ENCODE measurements around the gene TMA7B. TPM values are rescaled to one million over a fixed set of nuclear protein-coding genes. Genes with fewer than 3 reads are reported as not detected.
A peak's percentile ranks its signal among the peaks of the same experiment; 100 is the strongest.

Gene TMA7B
- total RNA-seq, 3 donors from 2014 or later = 0.16 TPM; not detected in 2

- H3K36me3 ChIP-seq = no peaks in the 10 kb centered on the region
- H3K4me1 ChIP-seq = no peaks in the 10 kb centered on the region
- no peak overlapping the region for H3K4me3 ChIP-seq
- H3K27ac ChIP-seq = peak overlapping the region in 1 of 2 donors; percentile 25
- no peaks in the 10 kb centered on the region for H3K27me3 ChIP-seq
- TF ChIP-seq POLR2AphosphoS5 (IDR thresholded peaks at IDR 0.05) = no peak
- TF ChIP-seq, protein P1, sequence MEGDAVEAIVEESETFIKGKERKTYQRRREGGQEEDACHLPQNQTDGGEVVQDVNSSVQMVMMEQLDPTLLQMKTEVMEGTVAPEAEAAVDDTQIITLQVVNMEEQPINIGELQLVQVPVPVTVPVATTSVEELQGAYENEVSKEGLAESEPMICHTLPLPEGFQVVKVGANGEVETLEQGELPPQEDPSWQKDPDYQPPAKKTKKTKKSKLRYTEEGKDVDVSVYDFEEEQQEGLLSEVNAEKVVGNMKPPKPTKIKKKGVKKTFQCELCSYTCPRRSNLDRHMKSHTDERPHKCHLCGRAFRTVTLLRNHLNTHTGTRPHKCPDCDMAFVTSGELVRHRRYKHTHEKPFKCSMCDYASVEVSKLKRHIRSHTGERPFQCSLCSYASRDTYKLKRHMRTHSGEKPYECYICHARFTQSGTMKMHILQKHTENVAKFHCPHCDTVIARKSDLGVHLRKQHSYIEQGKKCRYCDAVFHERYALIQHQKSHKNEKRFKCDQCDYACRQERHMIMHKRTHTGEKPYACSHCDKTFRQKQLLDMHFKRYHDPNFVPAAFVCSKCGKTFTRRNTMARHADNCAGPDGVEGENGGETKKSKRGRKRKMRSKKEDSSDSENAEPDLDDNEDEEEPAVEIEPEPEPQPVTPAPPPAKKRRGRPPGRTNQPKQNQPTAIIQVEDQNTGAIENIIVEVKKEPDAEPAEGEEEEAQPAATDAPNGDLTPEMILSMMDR (IDR thresholded peaks at IDR 0.05) = no peak
- intact Hi-C loops (cut with DNase I; ENCODE audit: low total_unique reads) = no loop called here
- no peak for DNase-seq (ENCODE audit: low spot score in 2 of 2)
- no peaks in the 10 kb centered on the region for H3K9me3 ChIP-seq
Observed at GRCh38 chr22:39938509-39939111, 21.6 kb upstream of the TMA7B start.

DNA sequence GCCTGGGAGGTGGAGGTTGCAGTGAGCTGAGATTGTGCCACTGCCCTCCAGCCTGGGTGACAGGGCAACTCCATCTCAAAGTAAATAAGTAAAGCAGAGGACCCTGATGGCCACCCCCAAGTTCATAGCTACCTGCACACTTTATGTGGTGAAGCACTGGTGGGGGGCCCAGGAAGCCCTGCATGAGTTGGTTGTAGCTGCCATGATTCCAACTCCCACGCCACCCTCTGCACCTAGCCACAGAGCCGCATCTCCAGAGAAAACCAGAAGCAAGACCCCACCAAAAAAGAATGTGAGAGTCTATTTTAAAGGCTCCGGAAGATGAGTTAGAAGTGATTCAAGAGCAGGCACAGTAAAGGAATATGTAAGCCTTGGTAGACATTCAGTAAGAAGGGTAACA is 20.4 kb upstream of the TMA7B start:
- no peak overlapping the region for H3K27ac ChIP-seq
- H3K36me3 ChIP-seq = no peaks in the 10 kb centered on the region
- H3K4me1 ChIP-seq = no peaks in the 10 kb centered on the region

GRCh38 chr22:39940757-39941305 is 19.4 kb upstream of the TMA7B start:
- no peak for DNase-seq (ENCODE audit: low spot score in 2 of 2)
- intact Hi-C loops (cut with DNase I; ENCODE audit: low total_unique reads) = no loop called here

More for the DNA sequence above, 20.4 kb upstream of the TMA7B start:
- intact Hi-C loops (cut with DNase I; ENCODE audit: low total_unique reads) = no loop called here
- no peak for DNase-seq (ENCODE audit: low spot score in 2 of 2)
- H3K4me3 ChIP-seq = no peak overlapping the region
- H3K27me3 ChIP-seq = no peaks in the 10 kb centered on the region
- no peak for TF ChIP-seq POLR2AphosphoS5 (IDR thresholded peaks at IDR 0.05)
- no peak for TF ChIP-seq POLR2A (IDR thresholded peaks at IDR 0.05)
- TF ChIP-seq, protein P1 (IDR thresholded peaks at IDR 0.05) = no peak
- no peaks in the 10 kb centered on the region for H3K9me3 ChIP-seq

GRCh38 chr22:39941601-39942000 is 18.6 kb upstream of the TMA7B start:
- Histone ChIP-seq H3K27me3 (no peaks in the 10 kb centered on the region), H3K27ac (no peak overlapping the region), H3K9me3 (no peaks in the 10 kb centered on the region), H3K36me3 (no peaks in the 10 kb centered on the region), H3K4me1 (peaks cover 0 to 2% of the 10 kb centered on the region in 2 donors), H3K4me3 (no peak overlapping the region)
- intact Hi-C loops (cut with DNase I; ENCODE audit: low total_unique reads) = no loop called here
- TF ChIP-seq, protein P1 (IDR thresholded peaks at IDR 0.05) = no peak
- TF ChIP-seq POLR2AphosphoS5 (IDR thresholded peaks at IDR 0.05) (no peak), POLR2A (IDR thresholded peaks at IDR 0.05) (no peak)
- no peak for DNase-seq (ENCODE audit: low spot score in 2 of 2)

More at GRCh38 chr22:39940757-39941305, 19.4 kb upstream of the TMA7B start:
- H3K4me3 ChIP-seq = no peak overlapping the region
- no peaks in the 10 kb centered on the region for H3K4me1 ChIP-seq
- no peak overlapping the region for H3K27ac ChIP-seq
- TF ChIP-seq POLR2A (IDR thresholded peaks at IDR 0.05) (no peak), POLR2AphosphoS5 (IDR thresholded peaks at IDR 0.05) (no peak)
- TF ChIP-seq, protein P1 (IDR thresholded peaks at IDR 0.05) = no peak
- H3K36me3 ChIP-seq = no peaks in the 10 kb centered on the region
- no peaks in the 10 kb centered on the region for H3K27me3 ChIP-seq
- no peaks in the 10 kb centered on the region for H3K9me3 ChIP-seq

DNA sequence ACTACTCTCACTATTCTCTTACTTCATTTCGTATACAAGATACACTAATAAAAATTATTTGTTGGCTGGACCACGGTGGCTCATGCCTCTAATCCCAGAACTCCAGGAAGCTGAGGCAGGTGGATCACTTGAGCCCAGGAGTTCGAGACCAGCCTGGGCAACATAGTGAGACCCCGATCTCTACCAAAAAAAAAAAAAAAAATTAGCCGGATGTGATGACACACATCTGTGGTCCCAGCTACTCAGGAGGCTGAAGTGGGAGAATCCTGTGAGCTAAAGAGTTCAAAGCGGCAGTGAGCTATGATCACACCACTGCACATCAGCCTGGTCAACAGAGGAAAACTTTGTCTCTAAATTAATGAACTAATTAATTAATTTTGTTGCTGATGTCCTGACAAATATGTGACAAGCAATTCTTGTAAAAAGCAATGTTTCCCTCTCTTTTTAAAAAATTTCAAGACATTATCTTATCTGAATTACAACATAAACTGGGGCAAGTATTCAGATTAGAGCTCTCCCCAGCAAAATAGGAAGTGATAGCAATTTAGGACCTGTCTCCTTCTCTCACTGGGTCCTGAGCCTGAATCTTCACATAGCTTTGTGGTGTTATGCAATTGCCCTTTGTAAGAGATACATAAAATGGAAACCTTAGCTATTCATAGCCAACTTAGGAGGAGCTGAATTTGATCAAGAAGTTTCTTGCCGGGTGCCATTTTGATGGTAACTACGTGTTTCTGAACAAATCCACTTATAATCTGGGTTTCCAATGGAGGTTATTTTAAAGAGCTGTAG is 17.6 kb upstream of the TMA7B start:
- no peak overlapping the region for H3K27ac ChIP-seq

More for the DNA sequence above, 17.6 kb upstream of the TMA7B start:
- no peaks in the 10 kb centered on the region for H3K27me3 ChIP-seq
- no peak for DNase-seq (ENCODE audit: low spot score in 2 of 2)
- H3K4me1 ChIP-seq = peaks cover 0 to 11% of the 10 kb centered on the region in 2 donors
- H3K9me3 ChIP-seq = no peaks in the 10 kb centered on the region
- H3K36me3 ChIP-seq = no peaks in the 10 kb centered on the region
- TF ChIP-seq POLR2A (IDR thresholded peaks at IDR 0.05) (no peak), POLR2AphosphoS5 (IDR thresholded peaks at IDR 0.05) (no peak)
- TF ChIP-seq, protein P1 (IDR thresholded peaks at IDR 0.05) = no peak
- H3K4me3 ChIP-seq = no peak overlapping the region
- intact Hi-C loops (cut with DNase I; ENCODE audit: low total_unique reads) = no loop called here
